22Rv1 (cell line): ENCODE data around the gene IQGAP1.

Source experiments
- H3K27ac ChIP-seq: fragments of 450-650 bp; 2 replicates; pipeline ENCODE4 v1.5.1; 2017
- CTCF ChIP-seq: fragments of 450-650 bp; IDR thresholded peaks from 2 replicates; pipeline ENCODE4 v1.5.1; 2017; ENCODE audit warnings: mild to moderate bottlenecking
- ZFX ChIP-seq: fragments of 450-650 bp; IDR thresholded peaks from 2 replicates; pipeline ENCODE4 v1.6.1; 2017; ENCODE audit warnings: antibody characterized with exemption, borderline replicate concordance

Gene IQGAP1

GRCh38 chr15:90465140-90465929, 77.3 kb downstream of the IQGAP1 start:
- TF ChIP-seq ZFX (no peak), CTCF (no peak)
- no peak overlapping the region for H3K27ac ChIP-seq

- TF ChIP-seq CTCF (no peak), ZFX (no peak)
Measured at GRCh38 chr15:90465930-90466567, 78.0 kb downstream of the IQGAP1 start.

GRCh38 chr15:90469723-90470122, 81.7 kb downstream of the IQGAP1 start:
- no peak for TF ChIP-seq CTCF
- no peak for TF ChIP-seq ZFX
- H3K27ac ChIP-seq, result no peak overlapping the region

More at GRCh38 chr15:90465930-90466567, 78.0 kb downstream of the IQGAP1 start:
- H3K27ac ChIP-seq, result no peak overlapping the region

- TF ChIP-seq CTCF (no peak), ZFX (no peak)
- no peak overlapping the region for H3K27ac ChIP-seq
Measured at GRCh38 chr15:90470453-90470852, 82.4 kb downstream of the IQGAP1 start.

- no peak for TF ChIP-seq CTCF
Measured at GRCh38 chr15:90471126-90471525, 83.1 kb downstream of the IQGAP1 start.

GRCh38 chr15:90471769-90472168, 83.7 kb downstream of the IQGAP1 start:
- TF ChIP-seq CTCF (no peak), ZFX (no peak)
- no peak overlapping the region for H3K27ac ChIP-seq

More at GRCh38 chr15:90471126-90471525, 83.1 kb downstream of the IQGAP1 start:
- no peak overlapping the region for H3K27ac ChIP-seq

GRCh38 chr15:90478846-90479481, 90.9 kb downstream of the IQGAP1 start:
- peak overlapping the region; percentile 83 for H3K27ac ChIP-seq
- TF ChIP-seq ZFX (no peak), CTCF (no peak)
